WTC11 (cell line): Measurements from ENCODE around the gene UNC5A. TPM values are rescaled to one million over a fixed set of nuclear protein-coding genes. Genes with fewer than 3 reads are reported as not detected.
A peak's percentile ranks its signal among the peaks of the same experiment; 100 is the strongest.

Experiments
- ATAC-seq: fragments of 200-7000 bp; cut with Tn5 transposase; 2 replicates; pipeline ENCODE4 v1.10.0; 2021; ENCODE audit warnings: mild to moderate bottlenecking, moderate library complexity
- CTCF ChIA-PET: fragments of 300-600 bp; sonication (Branson Sonifier 250); formaldehyde crosslinking; loops from one replicate; lab custom pipeline; 2021; ENCODE audit warnings: antibody characterized with exemption; lab: Charles Lee
- POLR2A ChIA-PET: fragments of 350-600 bp; sonication (Branson Sonifier 250); formaldehyde crosslinking; loops from one replicate; lab custom pipeline; 2021; ENCODE audit warnings: antibody characterized with exemption; lab: Charles Lee
- DNase-seq: peaks from one replicate; pipeline ENCODE4 v3.0.0; 2021; ENCODE audit warnings: low spot score
- H3K27ac Mint-ChIP-seq: 2 replicates; pipeline ENCODE4 v1.8.0; 2021; ENCODE audit warnings: mixed read lengths
- H3K27me3 Mint-ChIP-seq: 2 replicates; pipeline ENCODE4 v1.8.0; 2021; ENCODE audit warnings: low read depth, mild to moderate bottlenecking, moderate library complexity, mixed read lengths
- H3K36me3 Mint-ChIP-seq: 2 replicates; pipeline ENCODE4 v1.8.0; 2021; ENCODE audit warnings: mixed read lengths
- H3K4me1 Mint-ChIP-seq: 2 replicates; pipeline ENCODE4 v1.8.0; 2022; ENCODE audit warnings: mixed read lengths
- H3K4me3 Mint-ChIP-seq: 2 replicates; pipeline ENCODE4 v1.8.0; 2021; ENCODE audit warnings: mild to moderate bottlenecking, moderate library complexity, mixed read lengths
- H3K9me3 Mint-ChIP-seq: 2 replicates; pipeline ENCODE4 v1.8.0; 2021; ENCODE audit warnings: mixed read lengths
- ATF1 ChIP-seq: sonication (generic); formaldehyde crosslinking; IDR thresholded peaks from 2 replicates; pipeline ENCODE4 v1.8.1; 2023; ENCODE audit warnings: mild to moderate bottlenecking, moderate library complexity, missing genetic modification reagents
- CREM ChIP-seq: sonication (generic); formaldehyde crosslinking; IDR thresholded peaks from 2 replicates; pipeline ENCODE4 v1.8.1; 2022; ENCODE audit warnings: mild to moderate bottlenecking, missing genetic modification reagents, moderate library complexity
- ETV6 ChIP-seq: sonication (generic); formaldehyde crosslinking; IDR thresholded peaks from 2 replicates; pipeline ENCODE4 v1.8.1; 2022; ENCODE audit warnings: mild to moderate bottlenecking, missing genetic modification reagents
- GTF2I ChIP-seq: fragments of 250-450 bp; sonication (Bioruptor Pico); conservative IDR thresholded peaks from 2 replicates; pipeline ENCODE4 v1.4.0; 2021; ENCODE audit warnings: mild to moderate bottlenecking
- JUN ChIP-seq: sonication (generic); formaldehyde crosslinking; IDR thresholded peaks from 2 replicates; pipeline ENCODE4 v1.8.0; 2023; ENCODE audit warnings: mild to moderate bottlenecking, missing genetic modification reagents
- OVOL2 ChIP-seq: fragments of 250-450 bp; sonication (Bioruptor Pico); IDR thresholded peaks from 2 replicates; pipeline ENCODE4 v1.9.0; 2021; ENCODE audit warnings: mild to moderate bottlenecking, borderline replicate concordance
- RORB ChIP-seq: fragments of 250-450 bp; sonication (Bioruptor Pico); IDR thresholded peaks from 2 replicates; pipeline ENCODE4 v1.9.0; 2021; ENCODE audit warnings: mild to moderate bottlenecking
- TCF7 ChIP-seq: sonication (generic); formaldehyde crosslinking; IDR thresholded peaks from 2 replicates; pipeline ENCODE4 v1.8.0; 2022; ENCODE audit warnings: mild to moderate bottlenecking, low read depth, missing genetic modification reagents, moderate library complexity
- TP53 ChIP-seq: sonication (generic); formaldehyde crosslinking; IDR thresholded peaks from 2 replicates; pipeline ENCODE4 v1.8.1; 2023; ENCODE audit warnings: mild to moderate bottlenecking, missing genetic modification reagents
- ZNF121 ChIP-seq: sonication (generic); formaldehyde crosslinking; IDR thresholded peaks from 2 replicates; pipeline ENCODE4 v1.8.0; 2023; ENCODE audit warnings: missing genetic modification reagents
- ZNF138 ChIP-seq: sonication (generic); formaldehyde crosslinking; conservative IDR thresholded peaks from 2 replicates; pipeline ENCODE4 v1.8.1; 2022; ENCODE audit warnings: mild to moderate bottlenecking, moderate library complexity, missing genetic modification reagents
- ZNF232 ChIP-seq: sonication (generic); formaldehyde crosslinking; IDR thresholded peaks from 2 replicates; pipeline ENCODE4 v1.8.0; 2022; ENCODE audit warnings: mild to moderate bottlenecking, missing genetic modification reagents
- ZNF263 ChIP-seq: sonication (generic); formaldehyde crosslinking; IDR thresholded peaks from 2 replicates; pipeline ENCODE4 v1.8.1; 2022; ENCODE audit warnings: low read depth, mild to moderate bottlenecking, moderate library complexity, missing genetic modification reagents
- ZNF423 ChIP-seq: fragments of 250-450 bp; sonication (Bioruptor Pico); IDR thresholded peaks from 2 replicates; pipeline ENCODE4 v2.1.2; 2022; ENCODE audit warnings: mild to moderate bottlenecking, moderate library complexity
- total RNA-seq: library from RNA; stranded (reverse); gene quantifications from 3 replicates; pipeline ENCODE4 v1.2.3, GENCODE V29; 2021
- TF ChIP-seq, protein P1 (sequence below): sonication (generic); formaldehyde crosslinking; IDR thresholded peaks from 2 replicates; pipeline ENCODE4 v1.8.0; 2023; ENCODE audit warnings: missing genetic modification reagents, mild to moderate bottlenecking, borderline replicate concordance
- TF ChIP-seq, protein P2 (sequence below): sonication (generic); formaldehyde crosslinking; IDR thresholded peaks from 2 replicates; pipeline ENCODE4 v1.8.1; 2023; ENCODE audit warnings: mild to moderate bottlenecking, missing genetic modification reagents, moderate library complexity
- TF ChIP-seq, protein P3 (sequence below): fragments of 250-450 bp; sonication (Bioruptor Pico); IDR thresholded peaks from 2 replicates; pipeline ENCODE4 v1.8.0; 2021; ENCODE audit warnings: mild to moderate bottlenecking

The UNC5A gene
- total RNA-seq, 1 experiment from 2014 or later = 10.2 TPM

DNA sequence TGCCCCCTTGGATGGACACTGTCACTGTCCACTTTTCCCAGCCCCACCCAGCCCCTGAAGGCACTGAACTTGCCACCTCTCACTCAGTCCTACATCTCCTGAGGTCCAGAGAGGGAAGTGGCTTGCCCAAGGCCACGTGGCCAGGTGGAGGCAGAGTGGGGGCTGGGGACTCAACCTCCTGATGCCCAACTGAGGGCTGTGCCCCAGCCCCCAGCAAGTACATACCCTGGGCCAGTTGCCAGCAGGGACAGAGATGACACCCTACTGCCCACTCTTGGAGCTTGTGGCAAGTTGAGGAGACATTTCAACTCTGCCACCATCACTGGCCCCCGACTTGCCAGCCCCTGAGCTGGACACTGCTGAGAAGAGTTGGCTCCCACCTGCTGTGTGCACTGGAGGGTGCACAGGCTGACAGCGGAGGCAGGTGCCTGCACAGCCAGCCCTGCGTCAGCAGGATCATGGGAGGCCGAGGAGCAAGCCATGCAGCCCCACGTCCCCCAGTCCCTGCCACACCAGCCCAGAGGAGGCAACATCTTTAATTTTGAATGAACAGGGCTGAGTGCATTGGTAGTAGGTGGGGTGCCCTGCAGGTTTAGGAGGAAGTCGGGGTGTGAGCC is 39.4 kb downstream of the UNC5A start:
- H3K4me3 Mint-ChIP-seq = no peak overlapping the region
- ATAC-seq (no peak), DNase-seq (no peak)
- no peaks in the 10 kb centered on the region for H3K4me1 Mint-ChIP-seq
- POLR2A ChIA-PET = no interaction called here
- H3K36me3 Mint-ChIP-seq = no peaks in the 10 kb centered on the region
- no peaks in the 10 kb centered on the region for H3K27me3 Mint-ChIP-seq
- CTCF ChIA-PET = interaction anchor here (0.8 to 1.6 kb wide), 2 partner anchors 189 to 222 kb away, joined by 3 to 10 read pairs; no protein-coding TSS in a partner anchor
- no peaks in the 10 kb centered on the region for H3K9me3 Mint-ChIP-seq
- no peak overlapping the region for H3K27ac Mint-ChIP-seq
- TF ChIP-seq TCF7 (no peak), JUN (CRISPR knock-in tag) (no peak), ZNF121 (CRISPR knock-in tag) (no peak), GTF2I (CRISPR knock-in tag) (no peak), TP53 (CRISPR knock-in tag) (no peak), ZNF138 (CRISPR knock-in tag) (no peak), ETV6 (CRISPR knock-in tag) (no peak), RORB (CRISPR knock-in tag) (no peak), CREM (CRISPR knock-in tag) (no peak), OVOL2 (no peak)
- TF ChIP-seq, protein P1, sequence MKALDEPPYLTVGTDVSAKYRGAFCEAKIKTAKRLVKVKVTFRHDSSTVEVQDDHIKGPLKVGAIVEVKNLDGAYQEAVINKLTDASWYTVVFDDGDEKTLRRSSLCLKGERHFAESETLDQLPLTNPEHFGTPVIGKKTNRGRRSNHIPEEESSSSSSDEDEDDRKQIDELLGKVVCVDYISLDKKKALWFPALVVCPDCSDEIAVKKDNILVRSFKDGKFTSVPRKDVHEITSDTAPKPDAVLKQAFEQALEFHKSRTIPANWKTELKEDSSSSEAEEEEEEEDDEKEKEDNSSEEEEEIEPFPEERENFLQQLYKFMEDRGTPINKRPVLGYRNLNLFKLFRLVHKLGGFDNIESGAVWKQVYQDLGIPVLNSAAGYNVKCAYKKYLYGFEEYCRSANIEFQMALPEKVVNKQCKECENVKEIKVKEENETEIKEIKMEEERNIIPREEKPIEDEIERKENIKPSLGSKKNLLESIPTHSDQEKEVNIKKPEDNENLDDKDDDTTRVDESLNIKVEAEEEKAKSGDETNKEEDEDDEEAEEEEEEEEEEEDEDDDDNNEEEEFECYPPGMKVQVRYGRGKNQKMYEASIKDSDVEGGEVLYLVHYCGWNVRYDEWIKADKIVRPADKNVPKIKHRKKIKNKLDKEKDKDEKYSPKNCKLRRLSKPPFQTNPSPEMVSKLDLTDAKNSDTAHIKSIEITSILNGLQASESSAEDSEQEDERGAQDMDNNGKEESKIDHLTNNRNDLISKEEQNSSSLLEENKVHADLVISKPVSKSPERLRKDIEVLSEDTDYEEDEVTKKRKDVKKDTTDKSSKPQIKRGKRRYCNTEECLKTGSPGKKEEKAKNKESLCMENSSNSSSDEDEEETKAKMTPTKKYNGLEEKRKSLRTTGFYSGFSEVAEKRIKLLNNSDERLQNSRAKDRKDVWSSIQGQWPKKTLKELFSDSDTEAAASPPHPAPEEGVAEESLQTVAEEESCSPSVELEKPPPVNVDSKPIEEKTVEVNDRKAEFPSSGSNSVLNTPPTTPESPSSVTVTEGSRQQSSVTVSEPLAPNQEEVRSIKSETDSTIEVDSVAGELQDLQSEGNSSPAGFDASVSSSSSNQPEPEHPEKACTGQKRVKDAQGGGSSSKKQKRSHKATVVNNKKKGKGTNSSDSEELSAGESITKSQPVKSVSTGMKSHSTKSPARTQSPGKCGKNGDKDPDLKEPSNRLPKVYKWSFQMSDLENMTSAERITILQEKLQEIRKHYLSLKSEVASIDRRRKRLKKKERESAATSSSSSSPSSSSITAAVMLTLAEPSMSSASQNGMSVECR = no peak
- TF ChIP-seq, protein P2, sequence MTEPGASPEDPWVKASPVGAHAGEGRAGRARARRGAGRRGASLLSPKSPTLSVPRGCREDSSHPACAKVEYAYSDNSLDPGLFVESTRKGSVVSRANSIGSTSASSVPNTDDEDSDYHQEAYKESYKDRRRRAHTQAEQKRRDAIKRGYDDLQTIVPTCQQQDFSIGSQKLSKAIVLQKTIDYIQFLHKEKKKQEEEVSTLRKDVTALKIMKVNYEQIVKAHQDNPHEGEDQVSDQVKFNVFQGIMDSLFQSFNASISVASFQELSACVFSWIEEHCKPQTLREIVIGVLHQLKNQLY = no peak

DNA sequence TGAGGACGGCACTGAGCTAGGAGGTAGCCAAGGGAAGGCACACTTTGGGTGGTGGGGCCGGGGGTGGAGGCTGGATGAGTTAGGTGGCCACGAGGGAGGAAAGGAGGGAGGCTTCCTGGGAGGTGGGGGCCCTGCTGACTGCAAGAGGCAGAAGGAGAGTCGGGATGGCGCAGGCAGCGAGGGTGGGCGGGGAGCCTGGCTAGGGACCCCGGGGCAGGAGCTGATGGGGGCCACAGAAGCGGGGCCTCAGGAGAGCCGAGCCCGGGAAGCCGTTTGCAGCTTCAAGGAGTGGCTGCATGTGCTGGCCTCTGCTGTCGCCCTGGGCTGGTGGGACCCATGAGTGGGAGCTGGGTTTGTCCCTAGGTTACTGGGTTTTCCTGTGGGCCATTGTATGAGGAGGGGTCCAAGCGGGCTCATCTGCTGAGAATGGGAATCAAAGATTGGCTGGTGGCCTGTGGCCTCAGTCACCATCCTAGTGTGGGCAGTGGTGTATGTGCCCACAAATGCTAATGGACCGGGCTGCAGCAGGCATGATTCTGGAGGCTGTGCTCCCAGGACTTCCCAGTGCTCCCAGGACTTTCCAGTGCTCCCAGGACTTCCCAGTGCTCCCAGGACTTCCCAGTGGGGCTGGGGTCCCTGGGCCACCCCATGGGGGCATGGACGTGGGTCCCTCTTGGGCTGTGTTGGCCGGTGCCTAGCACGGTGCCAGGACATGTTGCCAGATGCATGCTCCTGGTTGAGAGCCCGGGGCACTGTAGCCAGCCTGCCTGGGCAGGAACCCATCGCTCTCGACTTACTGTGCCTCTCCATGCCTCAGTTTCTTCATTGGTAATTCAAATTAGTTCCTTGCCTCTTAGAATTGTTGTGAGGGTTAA is 40.2 kb downstream of the UNC5A start:
- no peak for DNase-seq

More for the DNA sequence above, 40.2 kb downstream of the UNC5A start:
- ATAC-seq = no peak
- POLR2A ChIA-PET = no interaction called here
- no peak overlapping the region for H3K27ac Mint-ChIP-seq
- no peaks in the 10 kb centered on the region for H3K27me3 Mint-ChIP-seq
- CTCF ChIA-PET = interaction anchor here (0.9 to 1.6 kb wide), 3 partner anchors 16 to 190 kb away, joined by 3 to 10 read pairs (median 3); no protein-coding TSS in a partner anchor
- no peak overlapping the region for H3K4me3 Mint-ChIP-seq
- TF ChIP-seq, protein P1 = no peak
- no peak for TF ChIP-seq ZNF232 (CRISPR knock-in tag)
- TF ChIP-seq, protein P3, sequence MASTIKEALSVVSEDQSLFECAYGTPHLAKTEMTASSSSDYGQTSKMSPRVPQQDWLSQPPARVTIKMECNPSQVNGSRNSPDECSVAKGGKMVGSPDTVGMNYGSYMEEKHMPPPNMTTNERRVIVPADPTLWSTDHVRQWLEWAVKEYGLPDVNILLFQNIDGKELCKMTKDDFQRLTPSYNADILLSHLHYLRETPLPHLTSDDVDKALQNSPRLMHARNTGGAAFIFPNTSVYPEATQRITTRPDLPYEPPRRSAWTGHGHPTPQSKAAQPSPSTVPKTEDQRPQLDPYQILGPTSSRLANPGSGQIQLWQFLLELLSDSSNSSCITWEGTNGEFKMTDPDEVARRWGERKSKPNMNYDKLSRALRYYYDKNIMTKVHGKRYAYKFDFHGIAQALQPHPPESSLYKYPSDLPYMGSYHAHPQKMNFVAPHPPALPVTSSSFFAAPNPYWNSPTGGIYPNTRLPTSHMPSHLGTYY (CRISPR knock-in tag) = no peak
- no peak for TF ChIP-seq ZNF423
- TF ChIP-seq GTF2I (CRISPR knock-in tag) = no peak
- peak; percentile 55; the same call in 1 of the 2 replicates for TF ChIP-seq ZNF263 (CRISPR knock-in tag)
- no peak for TF ChIP-seq ATF1 (CRISPR knock-in tag)
- H3K36me3 Mint-ChIP-seq = no peaks in the 10 kb centered on the region
- H3K9me3 Mint-ChIP-seq = no peaks in the 10 kb centered on the region
- no peaks in the 10 kb centered on the region for H3K4me1 Mint-ChIP-seq
